Left lung (tissue), 10 donors: ENCODE measurements around the gene SCAMP2. TPM values are rescaled to one million over a fixed set of nuclear protein-coding genes. Genes with fewer than 3 reads are reported as not detected.

Experiments used
- ATAC-seq: fragments of 200-7000 bp; cut with Tn5 transposase; one replicate; pipeline ENCODE4 v1.9.1; 2020; ENCODE audit warnings: moderate library complexity
- DNase-seq, 4 donors: peaks; one replicate each; pipeline ENCODE4 v3.0.0-alpha.2; 2013 to 2020
- H3K27ac ChIP-seq, 2 donors: fragments of 200-600 bp; sonication (generic) in 1 of 2; one replicate each; pipeline versions ENCODE4 v1.5.0 to v1.8.0; 2020 to 2021
- H3K27me3 ChIP-seq, 2 donors: fragments of 200-600 bp; sonication (generic) in 1 of 2; one replicate each; pipeline versions ENCODE4 v1.5.0 to v1.8.0; 2020 to 2021
- H3K36me3 ChIP-seq, 2 donors: fragments of 200-600 bp; sonication (generic) in 1 of 2; one replicate each; pipeline versions ENCODE4 v1.5.0 to v1.8.0; 2020 to 2021
- H3K4me1 ChIP-seq, 2 donors: fragments of 200-600 bp; one replicate each; pipeline ENCODE4 v1.8.0; 2021
- H3K4me3 ChIP-seq, 2 donors: fragments of 200-600 bp; sonication (generic) in 1 of 2; one replicate each; pipeline versions ENCODE4 v1.5.0 to v1.8.0; 2020 to 2021; ENCODE audit warnings: mild to moderate bottlenecking in 1 of 2
- H3K9me3 ChIP-seq, 2 donors: fragments of 200-600 bp; sonication (generic) in 1 of 2; one replicate each; pipeline versions ENCODE4 v1.5.0 to v1.8.0; 2020 to 2021
- intact Hi-C, 2 donors: fragments of 100-400 bp; cut with DNase I; formaldehyde crosslinking; loops; one replicate each; pipeline versions ENCODE4 v1.11.2 to v1.14.2; 2022
- polyA plus RNA-seq, 6 donors: library from polyadenylated mRNA; unstranded; fragments of 120-200 nt; gene quantifications; one replicate each; pipeline ENCODE4 v1.2.1, GENCODE V29; 2013; ENCODE audit not compliant: insufficient read length in 6 of 6
- total RNA-seq, 2 donors: library from RNA; stranded (reverse); fragmentation: NEBNext Ultra II Directional; extraction: Animal tissue kit (Norgen Biotek cat#: 25700); gene quantifications; one replicate each; pipeline ENCODE4 v1.2.1, GENCODE V29; 2021
- TF ChIP-seq, protein P1 (sequence below), 2 donors: fragments of 200-600 bp; sonication (generic) in 1 of 2; IDR thresholded peaks; one replicate each; pipeline versions ENCODE4 v1.5.0 to v1.8.0; 2021; ENCODE audit warnings: antibody characterized with exemption in 2 of 2
- donor health status: DM: no; HTN: yes; CAD: no.
- donor health status: DM: no; HTN: no; CAD: no.

The SCAMP2 gene
- total and polyA plus RNA-seq, 8 donors, result 42.8 to 138 (median 48.0) TPM

- TF ChIP-seq, protein P1, sequence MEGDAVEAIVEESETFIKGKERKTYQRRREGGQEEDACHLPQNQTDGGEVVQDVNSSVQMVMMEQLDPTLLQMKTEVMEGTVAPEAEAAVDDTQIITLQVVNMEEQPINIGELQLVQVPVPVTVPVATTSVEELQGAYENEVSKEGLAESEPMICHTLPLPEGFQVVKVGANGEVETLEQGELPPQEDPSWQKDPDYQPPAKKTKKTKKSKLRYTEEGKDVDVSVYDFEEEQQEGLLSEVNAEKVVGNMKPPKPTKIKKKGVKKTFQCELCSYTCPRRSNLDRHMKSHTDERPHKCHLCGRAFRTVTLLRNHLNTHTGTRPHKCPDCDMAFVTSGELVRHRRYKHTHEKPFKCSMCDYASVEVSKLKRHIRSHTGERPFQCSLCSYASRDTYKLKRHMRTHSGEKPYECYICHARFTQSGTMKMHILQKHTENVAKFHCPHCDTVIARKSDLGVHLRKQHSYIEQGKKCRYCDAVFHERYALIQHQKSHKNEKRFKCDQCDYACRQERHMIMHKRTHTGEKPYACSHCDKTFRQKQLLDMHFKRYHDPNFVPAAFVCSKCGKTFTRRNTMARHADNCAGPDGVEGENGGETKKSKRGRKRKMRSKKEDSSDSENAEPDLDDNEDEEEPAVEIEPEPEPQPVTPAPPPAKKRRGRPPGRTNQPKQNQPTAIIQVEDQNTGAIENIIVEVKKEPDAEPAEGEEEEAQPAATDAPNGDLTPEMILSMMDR (IDR thresholded peaks at IDR 0.05), result no peak
- H3K27ac ChIP-seq, result no peak overlapping the region
- no peaks in the 10 kb centered on the region for H3K9me3 ChIP-seq
- H3K4me3 ChIP-seq, result no peak overlapping the region
- H3K36me3 ChIP-seq, result peaks cover 0 to 60% of the 10 kb centered on the region in 2 donors
- intact Hi-C loops, result no loop called here
- ATAC-seq, result no peak
- peaks cover 4 to 30% of the 10 kb centered on the region in 2 donors for H3K4me1 ChIP-seq
- H3K27me3 ChIP-seq, result no peaks in the 10 kb centered on the region
- DNase-seq, result no peak
Observed at GRCh38 chr15:74854453-74855022, 18.6 kb downstream of the SCAMP2 start.

GRCh38 chr15:74851960-74852359 lies 21.2 kb downstream of the SCAMP2 start:
- DNase-seq, result no peak
- intact Hi-C loops, result no loop called here
- H3K36me3 ChIP-seq, result peaks cover 0 to 79% of the 10 kb centered on the region in 2 donors
- H3K4me1 ChIP-seq, result peaks cover 0 to 6% of the 10 kb centered on the region in 2 donors
- no peak for ATAC-seq
- no peak overlapping the region for H3K27ac ChIP-seq
- H3K9me3 ChIP-seq, result no peaks in the 10 kb centered on the region
- no peak overlapping the region for H3K4me3 ChIP-seq
- no peaks in the 10 kb centered on the region for H3K27me3 ChIP-seq
- TF ChIP-seq, protein P1 (IDR thresholded peaks at IDR 0.05), result no peak

- Histone ChIP-seq H3K36me3 (peaks cover 0 to 94% of the 10 kb centered on the region in 2 donors), H3K4me1 (no peaks in the 10 kb centered on the region), H3K27me3 (no peaks in the 10 kb centered on the region), H3K9me3 (no peaks in the 10 kb centered on the region), H3K4me3 (no peak overlapping the region), H3K27ac (no peak overlapping the region)
- intact Hi-C loops, result no loop called here
- no peak for DNase-seq
- TF ChIP-seq, protein P1 (IDR thresholded peaks at IDR 0.05), result no peak
- no peak for ATAC-seq
Observed at GRCh38 chr15:74850393-74850792, 22.8 kb downstream of the SCAMP2 start.

DNA sequence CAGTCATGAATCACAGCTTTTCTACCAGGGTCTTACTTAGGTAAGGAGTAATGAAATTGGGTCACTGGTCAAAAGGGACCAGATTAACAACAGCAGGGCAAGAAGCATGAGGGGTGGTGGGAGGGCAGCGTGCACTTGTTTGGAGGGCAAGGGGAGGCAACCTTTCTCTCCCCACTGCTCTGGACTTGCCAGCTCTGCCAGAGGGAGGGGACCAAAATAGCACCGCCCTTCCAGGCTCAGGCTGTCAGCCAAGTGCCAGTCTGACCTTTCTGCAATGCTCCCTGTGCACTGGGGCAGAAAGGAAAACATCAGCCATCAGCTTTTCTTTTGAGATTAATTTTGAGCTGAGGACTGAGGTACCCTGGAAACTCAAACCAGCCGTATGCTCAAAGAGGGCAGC lies 25.7 kb downstream of the SCAMP2 start:
- intact Hi-C loops, result no loop called here

DNA sequence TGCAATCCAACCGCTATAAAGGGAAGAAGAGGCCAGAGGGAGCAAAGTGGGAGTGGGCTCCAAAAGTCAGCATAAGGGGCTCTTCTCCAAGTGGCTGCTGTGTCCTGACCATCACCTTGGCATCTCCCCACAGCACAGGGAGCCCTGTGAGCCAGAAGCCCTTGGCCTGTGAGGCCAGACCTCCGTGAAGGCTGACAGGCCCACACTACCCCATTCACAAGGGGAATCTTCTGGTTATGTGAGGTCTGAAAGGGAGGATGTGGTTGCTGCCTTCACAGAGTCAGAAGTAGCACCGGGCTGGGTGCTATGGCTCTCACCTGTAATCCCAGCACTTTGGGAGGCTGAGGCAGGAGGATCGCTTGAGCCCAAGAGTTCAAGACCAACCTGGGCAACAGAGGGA lies 27.6 kb downstream of the SCAMP2 start:
- peaks cover 17 to 30% of the 10 kb centered on the region in 2 donors for H3K4me1 ChIP-seq
- TF ChIP-seq, protein P1 (IDR thresholded peaks at IDR 0.05), result no peak
- peak in 1 of 4 donors; percentile 39 for DNase-seq
- H3K36me3 ChIP-seq, result peaks cover 0 to 66% of the 10 kb centered on the region in 2 donors
- no peak for ATAC-seq
- no peaks in the 10 kb centered on the region for H3K9me3 ChIP-seq
- no peaks in the 10 kb centered on the region for H3K27me3 ChIP-seq
- no peak overlapping the region for H3K27ac ChIP-seq
- intact Hi-C loops, result no loop called here
- no peak overlapping the region for H3K4me3 ChIP-seq

More for the DNA sequence above, 25.7 kb downstream of the SCAMP2 start:
- DNase-seq, result no peak
- Histone ChIP-seq H3K4me3 (no peak overlapping the region), H3K27me3 (no peaks in the 10 kb centered on the region), H3K36me3 (peaks cover 0 to 84% of the 10 kb centered on the region in 2 donors), H3K9me3 (no peaks in the 10 kb centered on the region), H3K4me1 (peaks cover 8 to 15% of the 10 kb centered on the region in 2 donors), H3K27ac (no peak overlapping the region)
- no peak for ATAC-seq
- TF ChIP-seq, protein P1 (IDR thresholded peaks at IDR 0.05), result no peak
